T-helper 1 cell treated with Interleukin-12 subunit alpha and Interleukin-12 subunit beta and Interleukin-4 antibody, amounts not matched to agents 30 μg/mL and 1 μg/mL, for 36 hours (primary cell): ENCODE results near the gene FAM24A.
A peak's percentile ranks its signal among the peaks of the same experiment; 100 is the strongest.
"Not testable (repeated sequence)": the region's sequence is repeated elsewhere in the genome, so short reads cannot be mapped to it uniquely, and the experiment has no call there.

Experiments
- H3K27ac Mint-ChIP-seq: one replicate; pipeline ENCODE4 v1.8.0; 2021; ENCODE audit warnings: mild to moderate bottlenecking, mixed read lengths
- H3K27me3 Mint-ChIP-seq: one replicate; pipeline ENCODE4 v1.8.0; 2021; ENCODE audit warnings: low read depth, mixed read lengths
- H3K36me3 Mint-ChIP-seq: one replicate; pipeline ENCODE4 v1.8.0; 2021; ENCODE audit warnings: low read depth, mixed read lengths
- H3K4me1 Mint-ChIP-seq: one replicate; pipeline ENCODE4 v1.8.0; 2021; ENCODE audit warnings: low read depth, mixed read lengths
- H3K4me3 Mint-ChIP-seq: one replicate; pipeline ENCODE4 v1.8.0; 2021; ENCODE audit warnings: mild to moderate bottlenecking, moderate library complexity, mixed read lengths
- H3K9me3 Mint-ChIP-seq: one replicate; pipeline ENCODE4 v1.8.0; 2021; ENCODE audit warnings: mixed read lengths

FAM24A gene

DNA sequence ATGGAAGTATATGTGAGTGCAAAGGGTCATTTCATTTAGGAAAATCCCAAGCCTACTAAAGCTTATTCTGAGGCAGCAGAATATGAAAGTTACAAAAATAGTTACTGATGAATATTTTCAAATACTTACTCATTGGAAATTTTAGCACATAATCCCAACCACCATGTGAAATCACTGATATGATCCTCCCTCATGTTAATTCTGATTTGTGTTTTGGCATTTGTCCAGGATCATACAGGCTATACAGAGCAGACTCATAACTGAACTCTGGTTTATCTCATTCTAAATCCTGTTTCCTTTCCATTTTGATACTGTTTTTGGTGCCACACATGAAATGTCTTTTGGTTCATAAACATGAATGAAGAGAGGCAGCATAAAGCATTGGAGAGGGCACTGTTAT is 27.6 kb upstream of the FAM24A start:
- Mint-ChIP-seq H3K4me3 (no peak overlapping the region), H3K4me1 (peaks cover 21% of the 10 kb centered on the region), H3K27me3 (no peaks in the 10 kb centered on the region), H3K9me3 (no peaks in the 10 kb centered on the region), H3K27ac (no peak overlapping the region), H3K36me3 (peaks cover 9% of the 10 kb centered on the region)

DNA sequence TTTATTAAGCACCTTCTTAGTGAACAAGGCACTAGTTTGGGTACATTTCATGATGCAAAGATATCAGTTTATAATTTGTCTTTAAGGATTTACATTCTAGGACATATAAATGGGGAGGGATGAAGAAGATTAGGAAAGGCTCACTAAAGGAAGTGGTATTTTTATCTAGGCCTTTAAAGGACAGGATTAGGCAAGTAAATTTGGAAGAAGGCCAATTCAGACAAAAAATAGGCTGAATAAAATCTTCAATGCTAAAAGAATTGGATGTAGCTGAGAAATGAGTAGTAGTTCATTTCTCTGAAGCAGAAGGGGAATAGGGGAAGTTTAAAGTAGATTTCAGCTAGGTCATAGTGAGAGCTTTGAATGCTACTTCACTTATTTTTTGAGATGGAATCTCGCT is 26.2 kb upstream of the FAM24A start:
- Mint-ChIP-seq H3K27me3 (no peaks in the 10 kb centered on the region), H3K9me3 (no peaks in the 10 kb centered on the region), H3K4me1 (peaks cover 11% of the 10 kb centered on the region), H3K27ac (no peak overlapping the region), H3K36me3 (peaks cover 2% of the 10 kb centered on the region), H3K4me3 (no peak overlapping the region)

DNA sequence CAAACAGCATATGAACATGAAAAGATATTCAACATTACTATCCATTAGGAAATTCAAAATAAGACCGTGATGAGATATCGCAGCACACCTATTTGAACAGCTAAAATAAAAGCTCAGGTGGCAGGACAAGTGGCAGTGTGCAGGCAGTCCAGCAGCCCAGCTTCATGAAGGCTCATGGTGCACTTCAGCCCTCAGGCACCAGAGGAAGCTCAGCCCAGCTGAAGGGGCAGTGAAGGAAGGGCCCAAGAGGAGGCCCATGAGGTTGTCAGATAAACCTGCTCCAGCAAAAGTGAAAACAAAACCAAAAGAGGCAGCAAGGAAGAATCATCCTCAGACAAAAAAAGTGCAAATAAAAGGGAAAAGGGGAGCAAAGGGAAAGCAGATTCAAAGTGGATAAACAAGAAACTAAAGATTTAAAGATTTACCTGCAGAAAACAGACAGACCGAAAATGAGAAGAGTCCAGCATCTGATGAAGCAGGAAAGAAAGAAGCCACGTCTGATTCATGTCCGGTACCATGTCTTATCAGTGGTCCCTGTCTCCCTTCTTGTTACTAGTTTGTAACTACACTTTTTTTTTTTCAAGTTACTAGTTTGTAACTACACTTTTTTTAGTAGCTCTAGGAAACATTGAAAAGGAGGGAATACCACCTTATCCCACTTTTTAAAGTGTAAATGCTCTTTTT is 16.0 kb upstream of the FAM24A start:
- Mint-ChIP-seq H3K4me1 (peaks cover 6% of the 10 kb centered on the region), H3K27me3 (no peaks in the 10 kb centered on the region), H3K36me3 (no peaks in the 10 kb centered on the region), H3K4me3 (no peak overlapping the region), H3K27ac (no peak overlapping the region), H3K9me3 (no peaks in the 10 kb centered on the region)

DNA sequence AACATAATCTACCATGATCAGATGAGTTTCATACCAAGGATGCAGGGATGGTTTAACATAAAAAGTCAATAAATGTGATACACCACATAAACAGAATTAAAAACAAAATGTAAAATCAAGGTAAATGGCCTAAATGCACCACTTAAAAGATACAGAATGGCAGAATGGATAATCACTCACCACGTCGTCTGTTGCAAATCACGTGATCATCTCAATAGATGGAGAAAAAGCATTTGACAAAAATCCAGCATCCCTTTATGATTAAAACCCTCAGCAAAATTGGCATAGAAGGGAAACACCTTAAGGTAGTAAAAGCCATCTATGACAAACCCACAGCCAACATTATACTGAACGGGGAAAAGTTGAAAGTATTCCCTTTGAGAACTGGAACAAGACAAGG is 6.5 kb upstream of the FAM24A start:
- not testable (repeated sequence) for H3K27ac Mint-ChIP-seq, H3K4me1 Mint-ChIP-seq, H3K9me3 Mint-ChIP-seq, H3K4me3 Mint-ChIP-seq, H3K36me3 Mint-ChIP-seq, H3K27me3 Mint-ChIP-seq

DNA sequence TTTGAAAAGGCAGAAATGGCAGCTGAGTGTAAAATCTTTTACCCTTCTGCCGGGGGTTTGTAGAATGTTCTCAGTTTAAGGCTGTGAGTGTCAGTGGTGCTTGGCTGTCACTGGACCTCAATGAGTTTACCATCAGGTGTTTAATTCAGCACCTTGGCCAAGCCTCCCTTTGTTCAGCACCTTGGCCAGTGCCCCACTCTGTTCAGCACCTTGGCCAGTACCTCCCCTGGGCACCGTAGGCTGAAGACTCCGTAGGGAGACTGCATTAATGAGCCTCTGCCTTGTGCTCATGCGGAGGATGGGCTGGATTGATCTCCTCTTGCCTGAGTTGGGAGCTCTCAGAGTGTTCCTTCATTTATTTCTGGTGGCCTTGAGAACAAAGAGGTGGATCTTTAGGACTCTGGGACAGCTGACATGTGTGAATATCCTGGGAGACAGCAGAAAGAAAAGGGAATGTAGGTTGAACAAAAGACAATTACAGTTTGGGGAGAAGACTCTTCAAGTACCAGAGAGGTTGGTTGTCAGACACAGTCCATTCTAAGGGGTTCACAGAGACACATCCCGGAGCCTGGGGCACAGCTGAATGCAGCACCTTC is 1.6 kb downstream of the FAM24A start:
- H3K4me3 Mint-ChIP-seq: no peak overlapping the region
- H3K36me3 Mint-ChIP-seq: no peaks in the 10 kb centered on the region

DNA sequence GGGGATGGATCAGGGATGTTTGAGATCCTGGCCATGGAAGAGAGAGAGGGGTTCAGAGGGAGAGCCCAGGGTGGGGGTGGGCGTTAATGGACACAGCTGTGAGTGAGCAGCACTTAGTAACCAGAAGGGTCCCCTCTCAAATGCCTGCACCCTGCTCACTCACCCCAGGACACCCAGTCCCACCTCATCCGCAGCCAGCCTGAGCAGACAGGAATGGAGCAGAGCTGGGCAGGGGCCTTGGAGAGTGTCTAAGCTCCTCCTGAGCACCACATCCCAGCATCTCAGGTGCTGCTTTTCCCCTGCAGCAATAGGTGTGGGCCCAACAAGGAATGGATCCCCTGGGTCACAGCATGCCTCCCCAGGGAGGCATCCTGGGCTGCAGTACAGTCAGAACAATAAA is 5.3 kb downstream of the FAM24A start:
- H3K27ac Mint-ChIP-seq: no peak overlapping the region
- H3K9me3 Mint-ChIP-seq: no peaks in the 10 kb centered on the region
- no peaks in the 10 kb centered on the region for H3K4me1 Mint-ChIP-seq

More for the DNA sequence above, 1.6 kb downstream of the FAM24A start:
- Mint-ChIP-seq H3K9me3 (peaks cover 3% of the 10 kb centered on the region), H3K27me3 (no peaks in the 10 kb centered on the region), H3K27ac (no peak overlapping the region), H3K4me1 (no peaks in the 10 kb centered on the region)

DNA sequence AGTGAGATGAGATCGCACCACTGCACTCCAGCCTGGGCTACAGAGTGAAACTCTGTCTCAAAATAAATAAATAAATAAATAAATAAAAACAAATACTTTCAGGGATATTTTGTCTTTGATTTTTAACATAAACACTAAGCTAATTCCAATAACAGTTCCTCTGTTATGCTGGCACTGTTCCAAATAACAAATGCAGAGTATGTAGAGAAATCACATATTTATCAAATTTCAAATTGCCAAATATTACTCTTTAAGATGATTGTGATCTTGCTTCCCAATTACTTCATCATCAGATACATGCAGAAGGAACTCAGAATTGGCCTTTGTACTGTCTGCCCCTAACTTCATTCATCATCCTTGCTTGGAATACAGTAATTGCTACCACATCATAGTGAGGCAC is 19.7 kb downstream of the FAM24A start:
- Mint-ChIP-seq H3K4me1 (no peaks in the 10 kb centered on the region), H3K36me3 (peaks cover 6% of the 10 kb centered on the region), H3K4me3 (no peak overlapping the region), H3K9me3 (no peaks in the 10 kb centered on the region), H3K27me3 (no peaks in the 10 kb centered on the region), H3K27ac (no peak overlapping the region)

More for the DNA sequence above, 5.3 kb downstream of the FAM24A start:
- H3K4me3 Mint-ChIP-seq: no peak overlapping the region
- no peaks in the 10 kb centered on the region for H3K27me3 Mint-ChIP-seq
- H3K36me3 Mint-ChIP-seq: no peaks in the 10 kb centered on the region

DNA sequence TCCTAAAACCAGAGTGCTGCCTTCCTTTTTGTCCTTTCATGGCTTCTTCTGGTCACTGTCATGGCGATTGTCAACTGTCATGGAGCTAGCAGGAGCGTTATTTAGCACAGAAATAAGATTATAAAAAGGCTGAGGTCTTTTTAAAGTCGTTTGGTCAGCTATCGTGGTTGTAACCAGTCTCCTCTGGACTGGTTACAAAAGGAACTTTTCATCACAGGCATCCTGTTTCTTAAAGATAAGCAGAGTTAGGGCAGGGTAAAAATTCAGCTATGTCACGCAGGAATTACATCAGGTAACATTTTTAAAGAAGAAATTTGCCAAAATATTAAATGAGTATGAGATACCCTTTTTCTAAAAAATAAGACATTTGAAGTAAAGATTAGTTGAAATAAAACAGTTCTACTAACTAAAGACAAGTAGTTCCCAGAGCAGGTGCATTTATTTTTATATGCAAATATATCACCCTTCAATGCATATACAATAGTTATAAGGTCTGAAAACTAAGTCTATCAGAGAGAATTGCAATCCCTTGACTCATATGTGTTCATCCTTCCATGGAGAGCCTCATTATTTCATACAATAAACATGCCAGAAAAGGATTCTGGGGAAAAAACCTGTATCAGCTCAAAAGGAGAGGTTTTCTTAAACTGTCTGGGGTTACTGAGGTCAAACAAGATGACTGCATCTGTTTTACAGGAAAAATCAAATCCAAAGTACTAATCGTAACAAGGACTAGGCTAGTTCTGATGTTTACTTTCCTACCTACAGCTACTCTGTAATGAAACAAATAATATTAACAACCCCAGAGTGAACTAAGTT is 20.9 kb downstream of the FAM24A start:
- no peak overlapping the region for H3K4me3 Mint-ChIP-seq
- no peaks in the 10 kb centered on the region for H3K9me3 Mint-ChIP-seq
- H3K27ac Mint-ChIP-seq: no peak overlapping the region
- no peaks in the 10 kb centered on the region for H3K4me1 Mint-ChIP-seq
- peaks cover 10% of the 10 kb centered on the region for H3K36me3 Mint-ChIP-seq
- H3K27me3 Mint-ChIP-seq: no peaks in the 10 kb centered on the region

DNA sequence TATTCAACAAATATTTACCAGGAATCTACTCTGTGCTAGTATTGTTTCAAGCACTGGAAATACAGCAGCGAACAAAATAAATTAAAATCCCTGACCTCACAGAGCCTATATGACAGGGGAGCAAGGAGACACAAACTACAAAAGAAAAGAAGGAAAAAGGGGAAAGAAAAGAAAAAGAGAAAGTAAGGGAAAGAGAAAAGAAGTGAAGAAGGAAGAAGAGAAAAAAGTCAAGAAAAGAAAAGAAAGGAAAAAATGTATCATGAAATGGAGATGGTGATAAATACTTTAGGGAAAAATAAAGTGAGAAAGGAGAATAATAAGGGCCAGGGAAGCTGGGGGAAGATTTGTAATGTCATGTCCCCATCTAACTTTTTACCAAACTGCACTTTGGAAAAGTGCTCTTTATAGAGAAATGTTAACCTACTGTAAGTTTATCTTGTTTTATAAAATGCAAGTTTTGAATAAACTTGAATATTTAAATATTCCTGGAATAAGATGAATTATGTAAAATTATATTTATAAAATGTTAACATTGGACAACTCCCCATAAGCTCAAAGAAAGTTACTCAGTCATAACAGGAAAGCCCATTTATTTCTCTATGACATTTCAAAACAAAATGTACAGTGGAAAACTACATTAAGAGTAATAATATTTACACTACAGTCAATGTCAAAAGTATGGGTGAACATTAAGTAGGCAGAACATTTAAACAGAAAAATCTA is 28.9 kb downstream of the FAM24A start:
- Mint-ChIP-seq H3K4me3 (no peak overlapping the region), H3K4me1 (no peaks in the 10 kb centered on the region), H3K27me3 (no peaks in the 10 kb centered on the region), H3K9me3 (no peaks in the 10 kb centered on the region), H3K36me3 (peaks cover 34% of the 10 kb centered on the region), H3K27ac (no peak overlapping the region)

DNA sequence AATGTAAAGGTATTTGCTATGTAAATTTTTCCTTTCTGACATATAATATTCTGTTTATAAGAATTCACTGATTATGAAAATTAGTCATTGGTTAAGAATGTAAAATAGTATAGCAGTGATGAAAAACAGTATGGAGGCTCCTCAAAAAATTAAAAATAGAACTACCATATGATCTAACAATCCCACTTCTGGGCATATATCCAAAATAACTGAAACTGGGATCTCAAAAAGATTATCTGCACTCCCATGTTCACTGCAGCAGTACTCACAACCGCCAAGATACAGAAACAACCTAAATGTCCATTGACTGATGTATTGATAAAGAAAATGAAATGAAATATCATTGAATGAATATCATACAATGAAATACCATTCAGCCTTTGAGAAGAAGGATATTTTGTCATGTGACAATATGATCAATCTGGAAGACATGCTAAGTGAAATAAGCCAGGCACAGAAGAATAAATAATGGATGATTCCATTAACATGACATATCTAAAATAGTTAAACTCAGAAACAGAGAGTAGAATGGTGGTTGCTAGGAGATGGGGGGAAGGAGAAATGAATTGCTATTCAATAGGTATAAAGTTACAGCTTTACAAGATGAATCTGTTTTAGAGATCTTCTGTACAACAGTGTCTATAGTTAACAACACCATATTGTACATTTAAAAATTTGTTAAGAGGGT is 29.6 kb downstream of the FAM24A start:
- Mint-ChIP-seq H3K4me3 (no peak overlapping the region), H3K36me3 (peaks cover 34% of the 10 kb centered on the region), H3K9me3 (no peaks in the 10 kb centered on the region), H3K4me1 (no peaks in the 10 kb centered on the region), H3K27me3 (no peaks in the 10 kb centered on the region), H3K27ac (no peak overlapping the region)

DNA sequence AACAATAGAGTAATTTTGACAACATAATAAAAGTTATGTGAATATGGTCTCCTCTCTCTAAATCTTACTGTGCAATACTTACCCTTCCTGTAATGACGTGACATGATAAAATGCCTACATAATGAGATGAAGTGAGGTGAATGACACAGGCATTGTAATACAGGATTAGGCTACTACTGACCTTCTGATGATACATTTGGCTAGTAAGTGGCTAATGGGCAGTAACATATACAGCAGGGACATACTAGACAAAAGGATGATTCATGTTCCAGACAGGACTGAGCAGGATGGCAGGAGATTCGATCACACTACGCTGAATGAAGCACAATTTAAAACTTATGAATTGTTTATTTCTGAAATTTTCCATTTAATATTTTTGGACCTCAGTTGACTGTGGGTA is 38.9 kb downstream of the FAM24A start:
- peaks cover 37% of the 10 kb centered on the region for H3K36me3 Mint-ChIP-seq
- no peaks in the 10 kb centered on the region for H3K9me3 Mint-ChIP-seq
- peaks cover 20% of the 10 kb centered on the region for H3K4me1 Mint-ChIP-seq
- no peak overlapping the region for H3K4me3 Mint-ChIP-seq
- H3K27me3 Mint-ChIP-seq: no peaks in the 10 kb centered on the region
- H3K27ac Mint-ChIP-seq: no peak overlapping the region

DNA sequence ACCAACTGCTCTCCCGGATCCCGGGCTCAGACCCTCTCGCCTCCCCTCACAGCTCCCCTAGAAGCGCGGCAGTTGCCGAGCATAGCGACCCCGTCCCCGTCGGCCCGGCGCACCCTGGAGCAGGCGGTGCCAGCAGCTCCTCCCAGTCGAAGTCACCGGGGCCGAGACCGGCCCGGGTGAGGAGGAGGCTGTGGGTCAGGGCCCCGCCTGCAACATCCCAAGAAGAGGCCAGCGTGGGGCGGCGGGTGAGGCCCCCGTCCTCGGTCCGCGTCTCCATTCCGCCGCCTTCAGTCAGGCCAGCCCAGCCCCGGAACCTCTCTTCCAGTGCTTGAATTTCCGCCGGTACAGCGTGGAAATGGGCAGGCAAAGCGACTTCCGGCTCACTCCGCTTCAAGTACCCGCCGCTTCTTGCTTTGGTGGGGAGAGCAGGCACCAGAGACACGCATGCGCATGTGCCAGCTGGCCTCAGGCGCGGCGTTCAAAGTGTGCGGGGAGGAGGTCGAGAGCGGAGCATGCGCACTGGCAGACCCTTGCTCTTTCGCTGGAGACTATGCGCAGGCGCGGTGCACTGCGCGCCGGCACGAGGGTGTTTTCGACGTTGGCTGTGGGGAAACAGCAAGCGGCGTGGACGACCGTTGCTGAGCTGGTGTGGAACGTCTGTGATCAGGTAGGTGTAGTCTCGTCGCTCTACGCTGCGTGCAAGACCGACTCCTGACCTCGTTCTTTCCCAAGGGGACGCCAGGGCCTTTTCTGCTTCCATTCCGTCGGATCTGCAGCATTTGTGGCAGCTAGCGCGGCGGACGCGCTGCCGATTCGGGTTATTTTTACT is 43.7 kb downstream of the FAM24A start, which contains the start of gene C10orf88:
TSS of gene C10orf88 (minus strand) at position 326 of the 829 bp plus-strand sequence. CDS start at position 277, 49 bp downstream.
- Mint-ChIP-seq H3K27me3 (peaks cover 9% of the 10 kb centered on the region), H3K4me1 (peaks cover 21% of the 10 kb centered on the region), H3K36me3 (peaks cover 13% of the 10 kb centered on the region), H3K9me3 (no peaks in the 10 kb centered on the region), H3K4me3 (peak within 1 kb of the TSS; percentile 84), H3K27ac (peak within 1 kb of the TSS; percentile 84)

DNA sequence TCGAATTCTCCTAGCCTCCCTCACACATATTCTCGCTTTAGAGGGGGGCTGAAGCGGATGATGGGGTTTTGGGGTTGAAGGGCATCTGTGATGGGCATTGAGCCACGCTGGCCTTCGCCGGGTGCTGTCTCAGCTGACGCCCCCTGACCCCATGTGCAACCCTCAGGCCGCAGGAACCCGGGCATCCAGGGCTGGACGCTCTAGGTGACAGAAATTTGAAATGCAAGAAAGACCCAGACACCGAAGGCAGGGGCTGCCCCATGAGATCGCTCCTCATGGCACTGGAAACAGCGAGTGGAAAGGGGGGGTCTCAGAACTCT is 44.3 kb downstream of the FAM24A start:
- Mint-ChIP-seq H3K4me1 (peaks cover 21% of the 10 kb centered on the region), H3K27ac (no peak overlapping the region), H3K36me3 (peaks cover 13% of the 10 kb centered on the region)

More for the DNA sequence above, 44.3 kb downstream of the FAM24A start:
- Mint-ChIP-seq H3K27me3 (peaks cover 9% of the 10 kb centered on the region), H3K9me3 (no peaks in the 10 kb centered on the region), H3K4me3 (peak overlapping the region; percentile 84)
